GM18858 (cell line): ENCODE data around the gene LAYN.

ENCODE experiments used
- ATAC-seq: cut with Tn5 transposase; IDR thresholded peaks from one replicate; pipeline ENCODE4 v1.9.1; 2021; ENCODE audit not compliant: unreplicated experiment

The LAYN gene

DNA sequence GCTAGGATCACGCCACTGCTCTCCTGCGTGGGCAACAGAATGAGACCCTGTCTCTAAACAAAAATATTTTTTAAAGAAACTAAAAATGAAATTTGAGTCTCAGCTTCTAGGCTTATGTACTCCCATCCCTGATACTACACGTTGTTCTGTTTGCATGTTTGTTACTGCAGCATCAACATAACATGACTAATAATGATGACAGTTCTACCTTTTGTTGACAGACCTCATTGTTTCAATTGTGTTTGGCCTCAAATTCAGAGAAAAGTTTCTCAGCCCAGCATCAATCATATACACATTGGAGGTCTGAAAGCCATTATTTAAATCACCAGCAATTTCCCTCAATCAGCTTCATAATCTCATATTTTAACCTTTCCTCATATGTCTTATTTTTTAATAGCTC lies 20.8 kb downstream of the LAYN start:
- no peak for ATAC-seq

DNA sequence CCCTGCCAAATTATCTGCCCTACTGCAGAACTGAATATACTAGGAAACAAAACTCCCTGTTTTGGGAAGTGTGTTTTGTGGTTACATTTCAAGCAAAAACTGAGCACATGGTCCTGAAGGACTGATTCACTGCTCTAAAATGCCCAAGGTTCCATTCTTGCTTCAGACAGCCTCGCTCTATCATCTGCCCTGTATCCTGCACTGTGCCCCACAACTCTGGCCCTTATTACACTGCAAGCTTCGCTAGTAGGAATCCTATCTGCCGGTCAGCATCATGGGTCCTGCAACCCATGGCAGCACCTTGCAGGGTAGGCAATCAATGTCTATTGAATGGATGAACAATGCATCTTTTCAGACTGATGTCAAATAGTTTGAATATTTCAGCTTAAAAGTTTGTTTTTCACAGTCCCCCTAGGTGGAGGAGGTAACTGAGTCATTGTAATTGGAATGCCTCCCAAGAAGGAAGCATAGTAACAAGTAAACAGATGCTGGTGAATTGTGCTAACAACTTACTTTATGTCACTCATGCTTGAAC lies 21.3 kb downstream of the LAYN start:
- no peak for ATAC-seq

DNA sequence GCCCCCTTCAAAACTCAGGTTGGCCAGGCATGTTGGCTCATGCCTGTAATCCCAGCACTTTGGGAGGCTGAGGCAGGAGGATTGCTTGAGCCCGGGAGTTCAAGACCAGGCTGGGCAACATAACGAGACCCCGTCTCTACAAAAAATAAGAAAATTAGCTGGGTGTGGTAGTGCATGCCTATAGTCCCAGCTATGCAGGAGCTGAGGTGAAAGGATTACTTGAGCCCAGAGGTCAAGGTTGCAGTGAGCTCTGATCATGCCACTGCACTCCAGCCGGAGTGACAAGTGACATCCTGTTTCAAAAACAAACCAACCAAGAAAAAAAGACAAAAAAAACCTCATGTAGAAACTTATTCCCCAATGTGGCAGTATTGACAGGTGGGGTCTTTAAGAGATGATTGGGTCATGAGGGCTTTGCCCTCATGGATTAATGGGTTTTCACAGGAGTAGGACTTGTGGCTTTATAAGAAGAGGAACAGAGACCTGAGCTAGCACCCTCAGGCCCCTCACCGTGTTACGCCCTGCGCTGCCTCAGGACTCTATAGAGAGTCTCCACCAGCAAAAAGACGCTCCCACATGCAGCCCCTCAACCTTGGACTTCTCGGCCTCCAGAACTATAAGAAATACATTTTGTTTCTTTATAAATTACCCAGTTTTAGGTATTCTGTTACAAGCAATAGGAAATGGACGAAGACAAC lies 22.3 kb downstream of the LAYN start:
- no peak for ATAC-seq

DNA sequence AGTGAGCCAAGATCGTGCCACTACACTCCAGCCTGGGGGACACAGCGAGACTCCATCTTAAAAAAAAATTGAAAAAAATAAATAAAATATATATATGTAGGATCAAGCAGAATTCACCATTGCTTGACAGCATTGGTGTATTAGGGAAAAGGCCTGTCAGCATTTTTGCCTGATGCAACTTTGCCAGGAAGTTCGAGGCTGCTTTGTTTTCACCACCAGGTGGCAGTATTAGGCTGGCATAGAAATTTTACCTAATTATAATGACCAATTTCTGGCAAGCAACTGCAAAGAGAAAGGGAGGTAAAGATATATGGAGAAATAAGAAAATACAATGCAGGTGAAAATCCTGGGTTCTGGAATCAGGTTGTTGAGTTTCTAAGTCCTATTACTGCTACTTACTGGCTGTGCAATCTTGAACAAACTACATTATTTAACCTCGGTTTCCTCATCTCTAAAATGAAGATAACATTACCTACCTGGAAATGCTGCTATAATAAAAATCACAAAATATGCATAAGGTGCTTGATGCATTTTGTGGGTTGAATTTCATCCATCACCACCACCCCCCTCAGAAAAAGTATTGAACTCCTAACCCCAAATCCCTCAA lies 24.7 kb downstream of the LAYN start:
- ATAC-seq, result no peak

- ATAC-seq, result no peak
These were observed 25.8 kb downstream of the LAYN start for GRCh38 chr11:111566324-111566723.

GRCh38 chr11:111569476-111569875 lies 29.0 kb downstream of the LAYN start:
- ATAC-seq, result no peak

- ATAC-seq, result no peak
These were observed 30.3 kb downstream of the LAYN start for GRCh38 chr11:111570796-111571195.

DNA sequence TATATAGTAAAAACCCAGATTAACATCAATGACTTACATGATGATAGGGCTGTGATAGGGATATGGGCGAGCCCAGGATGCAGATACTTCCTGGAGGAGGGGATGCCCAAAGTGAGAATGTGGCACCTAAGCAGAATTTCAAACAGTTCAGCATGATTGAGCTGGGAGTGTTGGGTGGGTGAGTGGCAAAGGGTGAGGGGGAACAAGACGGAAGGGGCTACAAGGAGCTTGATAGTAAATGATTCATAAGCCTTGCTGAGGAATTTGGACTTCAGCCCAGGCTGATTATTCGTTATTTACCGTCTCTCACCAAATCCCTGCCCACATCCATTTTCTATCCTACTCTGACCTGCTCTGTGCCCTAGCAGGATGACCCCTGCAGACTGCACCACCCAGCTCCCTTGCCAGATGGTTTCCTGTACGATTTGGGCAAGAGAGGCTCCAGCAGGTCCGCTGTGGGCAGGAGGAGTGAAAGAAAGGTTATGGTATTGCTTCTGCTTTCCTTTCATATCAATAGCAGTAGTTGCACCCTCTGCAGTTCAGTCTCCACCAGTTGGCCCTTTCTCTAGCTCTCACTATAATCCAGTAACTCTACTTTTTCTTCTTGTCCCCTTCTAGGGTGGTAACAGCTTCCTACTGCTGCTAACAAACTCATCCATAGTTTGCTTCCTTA lies 31.4 kb downstream of the LAYN start:
- ATAC-seq, result no peak

DNA sequence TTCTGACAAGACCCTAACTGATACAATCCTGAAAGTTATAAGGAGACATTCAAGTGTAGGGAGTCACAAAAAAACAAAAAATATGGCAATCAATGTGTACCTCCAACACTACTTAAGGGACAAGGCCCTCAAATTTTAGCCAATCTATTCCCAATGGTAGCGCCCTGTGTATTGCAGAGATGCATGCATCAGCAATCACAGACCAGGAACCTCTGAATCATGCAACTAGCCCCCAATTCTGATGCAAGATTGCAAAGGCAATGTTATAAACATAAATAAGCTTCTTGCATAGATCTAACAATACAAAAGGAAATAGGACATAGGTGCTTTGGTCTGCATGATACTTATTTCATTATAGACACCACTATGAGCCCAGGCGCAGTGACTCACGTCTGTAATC lies 32.1 kb downstream of the LAYN start:
- no peak for ATAC-seq

GRCh38 chr11:111573821-111574249 lies 33.3 kb downstream of the LAYN start:
- ATAC-seq, result no peak

DNA sequence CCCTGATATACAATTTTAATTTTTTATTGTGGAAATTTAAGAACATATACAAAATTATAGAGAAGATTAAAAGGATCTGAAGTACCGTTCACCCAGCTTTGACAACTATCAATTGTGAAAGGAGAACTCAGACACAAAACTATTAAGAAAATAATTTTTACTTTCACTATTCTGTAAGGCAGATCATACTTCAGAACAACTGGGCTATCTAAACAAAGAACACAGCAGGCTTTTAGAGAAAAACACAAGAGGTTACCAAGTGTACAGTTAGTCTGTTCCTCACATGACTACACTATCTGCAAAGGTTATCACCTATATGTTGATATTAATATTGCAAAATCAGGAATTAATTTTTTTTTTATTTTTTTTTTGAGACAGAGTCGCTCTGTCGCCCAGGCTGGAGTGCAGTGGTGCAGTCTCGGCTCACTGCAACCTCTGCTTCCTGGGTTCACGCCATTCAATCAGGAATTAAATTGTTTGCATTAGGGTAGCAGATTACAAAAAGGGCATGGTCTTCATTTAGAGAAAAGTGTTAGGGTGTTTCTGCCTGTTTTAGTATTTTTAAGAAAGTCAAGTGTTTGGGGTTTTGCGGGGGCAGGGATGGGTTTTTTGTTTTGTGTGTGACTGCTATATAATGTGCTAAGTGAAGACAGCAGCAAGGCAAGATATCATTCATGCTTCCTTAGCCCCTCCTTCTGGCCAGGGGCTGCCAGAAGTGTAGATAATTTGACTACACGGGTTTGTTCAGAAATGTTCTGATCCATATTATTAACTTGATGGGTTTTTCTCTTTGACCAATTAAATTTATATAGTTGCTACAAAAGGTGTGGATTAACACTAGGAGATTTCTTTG lies 34.1 kb downstream of the LAYN start:
- no peak for ATAC-seq

DNA sequence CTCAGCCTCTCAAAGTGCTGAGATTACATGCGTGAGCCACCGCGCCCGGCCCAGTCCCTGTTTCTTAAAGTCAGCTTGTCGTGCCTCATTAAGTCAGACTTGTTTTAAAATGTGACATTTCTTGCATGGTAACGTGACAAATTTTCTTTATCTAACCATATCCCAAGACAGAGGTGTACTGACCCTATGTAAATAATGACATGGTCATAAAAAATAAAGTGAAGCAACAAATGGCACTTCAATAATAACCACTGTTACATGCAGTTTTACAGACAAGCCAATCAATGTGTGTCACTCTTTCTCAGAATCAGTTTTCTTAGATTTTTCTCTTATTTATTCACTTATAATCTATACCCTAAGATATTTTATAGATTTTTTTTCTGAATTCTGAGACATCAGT lies 35.2 kb downstream of the LAYN start:
- no peak for ATAC-seq

GRCh38 chr11:111577821-111578220 lies 37.3 kb downstream of the LAYN start:
- no peak for ATAC-seq

- ATAC-seq, result no peak
These were observed 40.8 kb downstream of the LAYN start for GRCh38 chr11:111581341-111581740.

DNA sequence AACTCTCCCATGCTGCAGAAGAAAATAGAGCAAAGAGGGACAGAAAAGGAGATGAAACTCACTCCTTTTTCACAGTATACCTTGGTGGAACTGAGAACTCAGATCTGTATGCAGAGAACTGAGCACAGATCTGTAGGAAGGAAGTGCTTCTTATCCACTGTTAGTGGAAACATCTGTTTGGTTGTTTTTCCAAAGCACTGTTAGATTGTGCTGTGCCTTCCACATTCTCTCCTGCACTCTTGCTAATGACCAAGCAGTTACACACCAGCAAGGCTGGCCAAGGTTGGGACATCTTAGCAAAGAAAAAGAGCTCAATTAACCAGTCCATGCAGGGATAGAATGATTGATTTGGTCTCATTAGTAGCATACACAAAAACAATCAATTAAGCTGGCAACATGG lies 41.6 kb downstream of the LAYN start:
- no peak for ATAC-seq

DNA sequence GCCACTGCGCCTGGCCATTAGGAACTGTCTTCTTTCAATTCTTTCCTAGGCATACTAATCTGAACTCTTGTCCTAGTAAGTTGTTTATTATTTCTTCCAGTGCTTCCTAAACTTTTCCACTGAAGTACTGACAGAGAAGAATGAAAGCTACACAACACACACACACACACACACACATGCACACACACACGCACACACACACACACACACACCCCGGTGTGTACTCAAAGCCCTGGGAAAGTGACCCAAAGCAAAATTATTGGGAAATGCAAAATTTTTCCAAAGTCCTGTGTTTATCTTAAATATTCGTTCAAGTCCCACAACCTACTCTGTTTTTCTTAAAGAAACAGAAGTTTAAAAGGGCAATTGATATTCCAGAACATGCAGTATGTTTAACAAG lies 42.4 kb downstream of the LAYN start:
- ATAC-seq, result no peak

- no peak for ATAC-seq
These were observed 44.9 kb downstream of the LAYN start for GRCh38 chr11:111585371-111585770.

DNA sequence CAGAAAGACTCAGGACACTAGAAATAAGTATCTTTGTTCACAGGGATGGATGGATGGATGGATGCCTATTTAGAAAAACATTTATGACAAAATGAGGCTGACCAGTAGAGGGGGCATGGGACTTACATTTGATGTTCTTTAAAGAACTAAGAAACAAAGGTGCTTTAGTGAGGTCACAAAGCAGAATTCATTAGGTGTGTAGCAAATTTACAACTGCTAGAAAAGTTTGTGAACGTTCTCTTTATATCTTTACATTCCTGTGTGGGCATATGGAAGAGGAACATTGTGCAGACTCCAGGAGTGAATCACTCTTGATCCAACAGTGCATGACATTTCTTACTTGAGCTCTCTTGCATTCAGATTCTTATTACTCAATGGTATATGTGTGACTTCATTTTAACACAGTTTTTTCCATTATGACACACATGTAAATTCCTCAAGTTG lies 45.9 kb downstream of the LAYN start:
- no peak for ATAC-seq

DNA sequence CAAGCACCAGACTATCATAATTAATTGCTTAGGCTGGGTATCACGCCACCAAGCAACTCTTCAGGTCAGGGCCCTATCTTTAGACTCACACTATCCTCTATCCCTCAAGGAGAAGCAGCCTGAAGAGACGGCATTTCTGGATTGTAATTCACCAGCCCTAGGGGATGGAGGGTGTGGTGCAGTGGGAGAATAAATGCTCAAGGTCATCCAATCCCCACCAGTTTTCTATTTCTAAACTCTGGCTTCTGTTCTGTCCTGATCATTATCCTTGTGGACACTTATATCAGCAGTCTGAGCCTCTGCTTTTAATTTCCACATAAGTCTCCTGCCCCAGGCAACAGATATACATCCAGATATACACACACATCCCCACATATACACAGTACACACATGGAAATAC lies 48.6 kb downstream of the LAYN start:
- no peak for ATAC-seq

DNA sequence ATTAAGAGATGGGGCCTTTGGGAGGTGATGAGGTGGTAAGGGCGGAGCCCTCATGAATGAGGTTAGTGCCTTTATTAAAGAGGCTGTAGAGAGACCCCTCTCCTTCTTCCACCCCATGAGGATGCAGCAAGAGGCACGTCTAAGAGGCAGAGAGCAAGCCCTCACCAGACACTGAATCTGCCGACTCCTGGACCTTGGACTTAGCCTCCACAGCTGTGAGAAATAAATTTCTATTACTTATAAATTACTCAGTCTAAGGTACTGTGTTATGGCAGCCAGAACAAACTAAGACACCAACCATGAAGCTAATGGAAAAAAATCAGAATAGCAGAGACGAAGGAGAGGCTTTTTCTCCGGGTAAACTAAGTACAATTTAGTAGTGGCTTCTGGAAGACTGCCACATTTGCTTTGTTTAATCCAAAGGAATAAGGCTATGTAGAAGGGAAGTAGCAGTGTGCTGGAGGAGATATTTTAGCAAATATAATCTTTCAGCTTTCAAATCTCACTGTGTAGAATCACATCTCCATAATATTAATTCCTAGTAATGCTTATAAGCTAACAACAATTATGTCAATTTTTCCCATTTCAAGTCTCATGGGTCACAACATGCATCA lies 49.5 kb downstream of the LAYN start:
- ATAC-seq, result no peak
